Measurements from ENCODE around the gene E2F4. TPM values are rescaled to one million over a fixed set of nuclear protein-coding genes. Genes with fewer than 3 reads are reported as not detected.

E2F4 gene
- total and polyA plus RNA-seq, 7 donors, result 40.0 to 85.9 (median 69.8) TPM

GRCh38 chr16:67235816-67236562, 44.0 kb downstream of the E2F4 start:
- no peaks in the 10 kb centered on the region for H3K9me3 ChIP-seq
- no peaks in the 10 kb centered on the region for H3K27me3 ChIP-seq
- peaks cover 3 to 74% (median 30%) of the 10 kb centered on the region in 4 donors for H3K36me3 ChIP-seq
- no peak overlapping the region for H3K4me3 ChIP-seq
- no peak overlapping the region for H3K27ac ChIP-seq
- intact Hi-C loops (cut with DNase I), result no loop called here
- DNase-seq, result no peak
- H3K4me1 ChIP-seq, result peaks cover 0 to 9% (median 8%) of the 10 kb centered on the region in 4 donors
- TF ChIP-seq POLR2AphosphoS5 (IDR thresholded peaks at IDR 0.05) (no peak), POLR2A (IDR thresholded peaks at IDR 0.05) (no peak), CTCF (IDR thresholded peaks at IDR 0.05) (no peak), EP300 (IDR thresholded peaks at IDR 0.05) (no peak)
- 90% methylated on average over 17 of the region's 17 CpGs for WGBS, 2 donors

- Histone ChIP-seq H3K4me1 (peaks cover 0 to 17% (median 15%) of the 10 kb centered on the region in 4 donors), H3K27me3 (no peaks in the 10 kb centered on the region), H3K36me3 (peaks cover 3 to 66% (median 22%) of the 10 kb centered on the region in 4 donors), H3K9me3 (no peaks in the 10 kb centered on the region), H3K27ac (no peak overlapping the region), H3K4me3 (no peak overlapping the region)
- peak; percentile 68 for DNase-seq
- 87 to 91% methylated on average over 50 of the region's 50 CpGs for WGBS, 2 donors
- intact Hi-C loops (cut with DNase I), result no loop called here
- TF ChIP-seq EP300 (IDR thresholded peaks at IDR 0.05), result no peak
- TF ChIP-seq CTCF (IDR thresholded peaks at IDR 0.05), result no peak
- TF ChIP-seq POLR2A (IDR thresholded peaks at IDR 0.05), result no peak
- TF ChIP-seq POLR2AphosphoS5 (IDR thresholded peaks at IDR 0.05), result no peak
These were observed 44.8 kb downstream of the E2F4 start for GRCh38 chr16:67236563-67237395.

GRCh38 chr16:67237396-67238277, 45.7 kb downstream of the E2F4 start:
- TF ChIP-seq POLR2AphosphoS5 (IDR thresholded peaks at IDR 0.05) (no peak), POLR2A (IDR thresholded peaks at IDR 0.05) (no peak), CTCF (IDR thresholded peaks at IDR 0.05) (no peak), EP300 (IDR thresholded peaks at IDR 0.05) (no peak)
- 83 to 89% methylated on average over 16 of the region's 16 CpGs for WGBS, 2 donors
- no peak overlapping the region for H3K4me3 ChIP-seq
- peak; percentile 60 for DNase-seq
- H3K27me3 ChIP-seq, result no peaks in the 10 kb centered on the region
- intact Hi-C loops (cut with DNase I), result no loop called here
- no peak overlapping the region for H3K27ac ChIP-seq
- peaks cover 3 to 63% (median 18%) of the 10 kb centered on the region in 4 donors for H3K36me3 ChIP-seq
- no peaks in the 10 kb centered on the region for H3K9me3 ChIP-seq
- H3K4me1 ChIP-seq, result peaks cover 0 to 24% (median 18%) of the 10 kb centered on the region in 4 donors

GRCh38 chr16:67238278-67238575, 46.3 kb downstream of the E2F4 start:
- peaks cover 3 to 59% (median 18%) of the 10 kb centered on the region in 4 donors for H3K36me3 ChIP-seq
- intact Hi-C loops (cut with DNase I), result no loop called here
- whole genome bisulfite sequencing, 2 donors, result 97% methylated on average over 3 of the region's 3 CpGs

More at GRCh38 chr16:67238278-67238575, 46.3 kb downstream of the E2F4 start:
- Histone ChIP-seq H3K4me1 (peaks cover 0 to 25% (median 19%) of the 10 kb centered on the region in 4 donors), H3K4me3 (no peak overlapping the region), H3K27ac (no peak overlapping the region), H3K9me3 (no peaks in the 10 kb centered on the region), H3K27me3 (no peaks in the 10 kb centered on the region)
- TF ChIP-seq POLR2AphosphoS5 (IDR thresholded peaks at IDR 0.05) (no peak), POLR2A (IDR thresholded peaks at IDR 0.05) (no peak), CTCF (IDR thresholded peaks at IDR 0.05) (no peak), EP300 (IDR thresholded peaks at IDR 0.05) (no peak)
- no peak for DNase-seq
